ENCODE results near the gene ERBB2. TPM values are rescaled to one million over a fixed set of nuclear protein-coding genes. Genes with fewer than 3 reads are reported as not detected.
A peak's percentile ranks its signal among the peaks of the same experiment; 100 is the strongest.

Gene ERBB2
- polyA plus RNA-seq (ENCODE audit: insufficient read length), result 178 TPM

- peak; percentile 78 for DNase-seq
Observed at GRCh38 chr17:39699818-39700147, at the start of gene ERBB2. ERBB2 (plus strand) TSS chr17:39700064; CDS start chr17:39700239, 175 bp downstream.

GRCh38 chr17:39650121-39650579 lies 49.7 kb upstream of the ERBB2 start:
- DNase-seq, result no peak

- no peak for DNase-seq
Observed at GRCh38 chr17:39651923-39652586, 47.8 kb upstream of the ERBB2 start.

- DNase-seq, result no peak
Observed at GRCh38 chr17:39652587-39653315, 47.1 kb upstream of the ERBB2 start.

GRCh38 chr17:39653316-39653661 lies 46.6 kb upstream of the ERBB2 start:
- DNase-seq, result no peak

DNA sequence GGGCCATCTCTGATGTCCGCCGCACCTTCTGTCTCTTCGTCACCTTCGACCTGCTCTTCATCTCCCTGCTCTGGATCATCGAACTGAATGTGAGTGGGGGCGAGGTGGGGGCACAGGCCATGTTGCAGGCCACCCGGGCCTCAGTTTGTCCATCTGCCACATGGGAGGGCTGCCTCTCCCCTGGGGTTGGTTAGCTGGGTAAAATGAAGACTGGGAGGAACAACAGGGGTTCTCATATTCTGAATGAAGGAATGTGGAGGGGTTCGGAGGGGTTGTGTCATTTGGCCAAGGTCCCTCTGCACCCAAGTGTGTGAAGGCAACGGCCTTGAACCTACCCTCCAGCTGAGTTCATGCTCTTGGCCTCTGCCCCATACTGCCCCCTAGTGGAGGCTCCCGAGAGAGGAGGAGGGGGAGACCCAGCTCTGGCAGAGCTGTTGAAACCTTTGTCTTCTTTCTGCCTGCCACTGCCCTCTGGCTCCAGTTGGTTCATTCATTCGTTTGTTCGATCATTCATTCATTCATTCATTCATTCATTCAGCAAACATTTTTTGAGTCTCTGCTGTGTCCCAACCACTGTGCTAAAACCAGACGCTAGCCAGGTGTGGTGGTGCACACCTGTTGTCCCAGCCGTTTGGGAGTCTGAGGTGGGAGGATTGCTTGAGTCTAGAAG lies 46.1 kb upstream of the ERBB2 start:
- DNase-seq, result no peak

DNA sequence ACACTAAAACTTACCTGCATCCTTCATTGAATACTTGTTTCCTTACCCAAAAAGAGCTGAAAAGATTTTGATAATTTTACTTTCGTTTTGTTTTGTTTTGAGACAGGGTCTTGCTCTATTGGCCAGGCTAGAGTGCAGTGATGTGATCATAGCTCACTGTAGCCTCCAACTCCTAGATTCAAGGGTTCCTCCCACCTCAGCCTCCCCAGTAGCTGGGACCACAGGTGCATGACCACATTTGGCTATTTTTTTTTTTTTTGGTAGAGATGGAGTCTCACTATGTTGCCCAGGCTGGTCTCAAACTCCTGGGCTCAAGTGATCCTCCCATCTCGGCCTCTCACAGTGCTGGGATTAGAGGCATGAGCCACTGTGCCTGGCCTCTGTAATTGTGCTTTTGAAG lies 44.8 kb upstream of the ERBB2 start:
- no peak for DNase-seq

DNA sequence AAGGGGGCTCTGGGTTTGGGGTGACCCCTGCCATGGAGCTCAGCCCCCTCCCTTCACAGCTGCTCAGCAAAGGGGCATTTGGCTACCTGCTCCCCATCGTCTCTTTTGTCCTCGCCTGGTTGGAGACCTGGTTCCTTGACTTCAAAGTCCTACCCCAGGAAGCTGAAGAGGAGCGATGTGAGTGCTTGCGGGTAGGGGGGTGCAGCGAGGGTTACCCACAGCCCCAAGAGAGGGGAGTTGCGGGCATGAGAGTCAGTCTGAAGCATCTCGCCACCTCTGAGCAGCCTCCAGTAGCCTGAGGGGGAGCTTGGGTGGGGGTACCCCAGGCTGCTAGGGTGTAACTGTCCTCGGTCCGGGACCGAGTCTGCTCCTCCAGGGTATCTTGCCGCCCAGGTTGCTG lies 41.5 kb upstream of the ERBB2 start:
- no peak for DNase-seq

GRCh38 chr17:39658760-39659159 lies 41.1 kb upstream of the ERBB2 start:
- DNase-seq, result no peak

DNA sequence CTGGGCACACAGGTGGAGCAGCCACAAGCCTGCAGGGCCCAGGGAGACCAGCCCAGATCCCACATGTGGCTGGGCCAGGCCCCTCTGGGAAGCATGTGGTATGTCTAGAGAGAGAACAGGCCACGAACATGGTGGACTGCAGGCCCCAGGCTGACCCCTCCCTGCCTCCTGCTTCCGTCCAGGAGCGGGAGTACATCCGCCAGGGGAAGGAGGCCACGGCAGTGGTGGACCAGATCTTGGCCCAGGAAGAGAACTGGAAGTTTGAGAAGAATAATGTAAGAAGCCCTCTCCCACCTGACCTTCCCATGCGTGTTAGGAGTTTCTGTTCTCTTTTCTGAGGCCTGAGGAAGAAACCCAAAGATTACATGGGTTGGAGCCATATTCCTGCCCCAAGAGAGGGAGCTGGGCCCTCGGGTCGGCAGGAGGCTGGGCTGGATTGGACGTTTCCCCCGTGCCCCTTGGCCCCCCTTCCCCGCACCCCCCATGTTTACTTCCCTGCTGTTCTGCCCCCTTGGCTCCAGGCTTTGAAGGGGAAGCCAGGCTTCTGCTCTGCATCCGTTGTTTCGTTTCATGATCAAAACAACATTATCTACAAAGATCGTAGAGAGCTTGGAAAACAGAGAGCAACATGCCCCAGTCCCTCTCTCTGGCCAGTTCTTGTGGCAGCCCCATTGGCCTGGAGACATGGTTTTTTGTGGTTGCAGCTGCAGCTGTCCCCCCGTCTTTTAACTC lies 40.4 kb upstream of the ERBB2 start:
- DNase-seq, result no peak

DNA sequence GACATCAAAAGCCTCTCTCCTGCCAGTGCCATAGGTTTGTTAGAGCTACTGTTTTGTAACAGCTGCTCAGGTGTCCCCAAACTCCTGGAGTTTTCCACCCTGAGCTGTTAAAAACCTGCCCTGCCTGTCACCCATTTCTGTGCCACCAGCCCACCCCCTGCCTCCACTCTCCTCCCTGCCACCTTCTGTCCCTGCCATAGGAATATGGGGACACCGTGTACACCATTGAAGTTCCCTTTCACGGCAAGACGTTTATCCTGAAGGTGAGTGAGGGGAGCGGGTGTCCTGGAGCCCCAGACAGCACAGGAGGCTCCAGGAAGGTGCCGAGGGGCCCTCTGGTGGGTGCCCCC lies 39.9 kb upstream of the ERBB2 start:
- DNase-seq, result no peak

GRCh38 chr17:39660397-39661385 lies 39.2 kb upstream of the ERBB2 start:
- DNase-seq, result no peak

DNA sequence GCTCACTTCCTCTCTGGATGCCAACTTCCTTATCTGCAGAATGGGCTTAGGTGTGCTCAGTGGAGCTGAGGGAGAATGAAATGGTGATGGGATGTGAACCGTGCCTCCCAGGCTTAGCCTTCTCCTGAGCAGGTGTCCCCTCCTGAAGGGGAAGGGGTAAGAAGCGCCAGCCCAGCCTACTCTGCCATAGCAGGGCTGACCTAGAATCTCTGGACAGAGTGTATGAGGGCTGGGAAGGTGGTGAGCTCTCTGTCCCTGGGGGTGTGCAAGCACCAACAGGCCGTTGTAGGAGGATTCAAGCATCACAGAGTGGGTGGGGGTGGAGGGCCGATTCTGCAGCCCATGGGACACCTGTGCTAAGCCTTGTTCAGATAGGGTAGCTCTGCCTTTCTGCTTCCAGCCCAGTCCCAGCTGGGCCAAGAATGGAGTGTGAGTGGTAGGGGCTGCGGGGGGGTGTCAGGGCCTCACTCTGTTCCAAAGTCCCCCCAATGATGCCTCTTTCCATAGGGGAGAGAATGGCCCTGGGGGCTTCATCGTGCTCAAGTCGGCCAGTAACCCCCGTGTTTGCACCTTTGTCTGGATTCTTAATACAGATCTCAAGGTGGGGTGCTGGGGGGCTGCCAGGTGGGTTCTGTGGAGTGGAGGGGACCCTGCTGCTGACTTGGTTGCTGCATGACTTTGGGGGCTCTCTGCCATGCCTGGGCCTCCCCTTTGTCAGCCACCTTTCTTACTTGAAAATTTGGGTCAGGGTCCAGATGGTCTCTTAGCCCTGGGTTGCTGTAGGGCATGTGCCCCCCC lies 37.9 kb upstream of the ERBB2 start:
- no peak for DNase-seq

GRCh38 chr17:39662551-39663339 lies 37.1 kb upstream of the ERBB2 start:
- no peak for DNase-seq

GRCh38 chr17:39663340-39663687 lies 36.5 kb upstream of the ERBB2 start:
- no peak for DNase-seq

GRCh38 chr17:39663688-39664580 lies 35.9 kb upstream of the ERBB2 start:
- DNase-seq, result no peak

- no peak for DNase-seq
Observed at GRCh38 chr17:39664581-39665561, 35.0 kb upstream of the ERBB2 start, which contains the start of gene TCAP. TCAP (plus strand) TSS chr17:39665349; CDS start chr17:39665360, 11 bp downstream.

Measured in hindlimb muscle (tissue), 1 donor.